Measurements from ENCODE around the gene ZNF574. TPM values are rescaled to one million over a fixed set of nuclear protein-coding genes. Genes with fewer than 3 reads are reported as not detected.

ZNF574 gene
- total and polyA plus RNA-seq, 2 experiments from 2014 or later, result 19.4 to 61.2 TPM

DNA sequence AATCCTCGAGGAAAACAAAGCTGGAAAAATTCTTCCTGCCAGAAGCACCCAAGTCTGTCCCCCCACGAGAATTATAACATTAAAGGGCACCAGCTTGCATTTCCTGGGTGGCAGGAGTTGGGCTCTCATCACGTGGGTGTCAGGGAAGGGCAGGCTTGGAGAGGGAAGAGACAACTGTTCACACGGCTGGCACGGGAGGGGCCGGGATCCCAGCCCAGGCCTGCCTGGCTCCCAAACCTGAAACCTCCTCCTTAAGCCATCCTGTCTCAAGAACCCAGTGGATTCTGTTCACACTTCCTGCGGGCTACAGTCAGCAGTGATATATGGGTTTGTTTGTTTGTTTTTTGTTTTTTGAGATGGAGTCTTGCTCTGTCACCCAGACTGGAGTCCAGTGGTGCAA lies 18.1 kb upstream of the ZNF574 start:
- no peaks in the 10 kb centered on the region for H3K79me2 ChIP-seq (replicated peaks; ENCODE audit: insufficient read depth)
- no peak for DNase-seq (ENCODE audit: low spot score)
- TF ChIP-seq POLR2AphosphoS5 (IDR thresholded peaks at IDR 0.05; ENCODE audit: low read depth), result no peak
- TF ChIP-seq, protein P1, sequence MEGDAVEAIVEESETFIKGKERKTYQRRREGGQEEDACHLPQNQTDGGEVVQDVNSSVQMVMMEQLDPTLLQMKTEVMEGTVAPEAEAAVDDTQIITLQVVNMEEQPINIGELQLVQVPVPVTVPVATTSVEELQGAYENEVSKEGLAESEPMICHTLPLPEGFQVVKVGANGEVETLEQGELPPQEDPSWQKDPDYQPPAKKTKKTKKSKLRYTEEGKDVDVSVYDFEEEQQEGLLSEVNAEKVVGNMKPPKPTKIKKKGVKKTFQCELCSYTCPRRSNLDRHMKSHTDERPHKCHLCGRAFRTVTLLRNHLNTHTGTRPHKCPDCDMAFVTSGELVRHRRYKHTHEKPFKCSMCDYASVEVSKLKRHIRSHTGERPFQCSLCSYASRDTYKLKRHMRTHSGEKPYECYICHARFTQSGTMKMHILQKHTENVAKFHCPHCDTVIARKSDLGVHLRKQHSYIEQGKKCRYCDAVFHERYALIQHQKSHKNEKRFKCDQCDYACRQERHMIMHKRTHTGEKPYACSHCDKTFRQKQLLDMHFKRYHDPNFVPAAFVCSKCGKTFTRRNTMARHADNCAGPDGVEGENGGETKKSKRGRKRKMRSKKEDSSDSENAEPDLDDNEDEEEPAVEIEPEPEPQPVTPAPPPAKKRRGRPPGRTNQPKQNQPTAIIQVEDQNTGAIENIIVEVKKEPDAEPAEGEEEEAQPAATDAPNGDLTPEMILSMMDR (conservative IDR thresholded peaks at IDR 0.05; ENCODE audit: low read depth in 2 of 2), result no peak
- TF ChIP-seq JUNB (IDR thresholded peaks at IDR 0.05; ENCODE audit: unreplicated experiment), result no peak
- TF ChIP-seq NANOG (IDR thresholded peaks at IDR 0.05; ENCODE audit: borderline replicate concordance), result no peak
- TF ChIP-seq, protein P2, sequence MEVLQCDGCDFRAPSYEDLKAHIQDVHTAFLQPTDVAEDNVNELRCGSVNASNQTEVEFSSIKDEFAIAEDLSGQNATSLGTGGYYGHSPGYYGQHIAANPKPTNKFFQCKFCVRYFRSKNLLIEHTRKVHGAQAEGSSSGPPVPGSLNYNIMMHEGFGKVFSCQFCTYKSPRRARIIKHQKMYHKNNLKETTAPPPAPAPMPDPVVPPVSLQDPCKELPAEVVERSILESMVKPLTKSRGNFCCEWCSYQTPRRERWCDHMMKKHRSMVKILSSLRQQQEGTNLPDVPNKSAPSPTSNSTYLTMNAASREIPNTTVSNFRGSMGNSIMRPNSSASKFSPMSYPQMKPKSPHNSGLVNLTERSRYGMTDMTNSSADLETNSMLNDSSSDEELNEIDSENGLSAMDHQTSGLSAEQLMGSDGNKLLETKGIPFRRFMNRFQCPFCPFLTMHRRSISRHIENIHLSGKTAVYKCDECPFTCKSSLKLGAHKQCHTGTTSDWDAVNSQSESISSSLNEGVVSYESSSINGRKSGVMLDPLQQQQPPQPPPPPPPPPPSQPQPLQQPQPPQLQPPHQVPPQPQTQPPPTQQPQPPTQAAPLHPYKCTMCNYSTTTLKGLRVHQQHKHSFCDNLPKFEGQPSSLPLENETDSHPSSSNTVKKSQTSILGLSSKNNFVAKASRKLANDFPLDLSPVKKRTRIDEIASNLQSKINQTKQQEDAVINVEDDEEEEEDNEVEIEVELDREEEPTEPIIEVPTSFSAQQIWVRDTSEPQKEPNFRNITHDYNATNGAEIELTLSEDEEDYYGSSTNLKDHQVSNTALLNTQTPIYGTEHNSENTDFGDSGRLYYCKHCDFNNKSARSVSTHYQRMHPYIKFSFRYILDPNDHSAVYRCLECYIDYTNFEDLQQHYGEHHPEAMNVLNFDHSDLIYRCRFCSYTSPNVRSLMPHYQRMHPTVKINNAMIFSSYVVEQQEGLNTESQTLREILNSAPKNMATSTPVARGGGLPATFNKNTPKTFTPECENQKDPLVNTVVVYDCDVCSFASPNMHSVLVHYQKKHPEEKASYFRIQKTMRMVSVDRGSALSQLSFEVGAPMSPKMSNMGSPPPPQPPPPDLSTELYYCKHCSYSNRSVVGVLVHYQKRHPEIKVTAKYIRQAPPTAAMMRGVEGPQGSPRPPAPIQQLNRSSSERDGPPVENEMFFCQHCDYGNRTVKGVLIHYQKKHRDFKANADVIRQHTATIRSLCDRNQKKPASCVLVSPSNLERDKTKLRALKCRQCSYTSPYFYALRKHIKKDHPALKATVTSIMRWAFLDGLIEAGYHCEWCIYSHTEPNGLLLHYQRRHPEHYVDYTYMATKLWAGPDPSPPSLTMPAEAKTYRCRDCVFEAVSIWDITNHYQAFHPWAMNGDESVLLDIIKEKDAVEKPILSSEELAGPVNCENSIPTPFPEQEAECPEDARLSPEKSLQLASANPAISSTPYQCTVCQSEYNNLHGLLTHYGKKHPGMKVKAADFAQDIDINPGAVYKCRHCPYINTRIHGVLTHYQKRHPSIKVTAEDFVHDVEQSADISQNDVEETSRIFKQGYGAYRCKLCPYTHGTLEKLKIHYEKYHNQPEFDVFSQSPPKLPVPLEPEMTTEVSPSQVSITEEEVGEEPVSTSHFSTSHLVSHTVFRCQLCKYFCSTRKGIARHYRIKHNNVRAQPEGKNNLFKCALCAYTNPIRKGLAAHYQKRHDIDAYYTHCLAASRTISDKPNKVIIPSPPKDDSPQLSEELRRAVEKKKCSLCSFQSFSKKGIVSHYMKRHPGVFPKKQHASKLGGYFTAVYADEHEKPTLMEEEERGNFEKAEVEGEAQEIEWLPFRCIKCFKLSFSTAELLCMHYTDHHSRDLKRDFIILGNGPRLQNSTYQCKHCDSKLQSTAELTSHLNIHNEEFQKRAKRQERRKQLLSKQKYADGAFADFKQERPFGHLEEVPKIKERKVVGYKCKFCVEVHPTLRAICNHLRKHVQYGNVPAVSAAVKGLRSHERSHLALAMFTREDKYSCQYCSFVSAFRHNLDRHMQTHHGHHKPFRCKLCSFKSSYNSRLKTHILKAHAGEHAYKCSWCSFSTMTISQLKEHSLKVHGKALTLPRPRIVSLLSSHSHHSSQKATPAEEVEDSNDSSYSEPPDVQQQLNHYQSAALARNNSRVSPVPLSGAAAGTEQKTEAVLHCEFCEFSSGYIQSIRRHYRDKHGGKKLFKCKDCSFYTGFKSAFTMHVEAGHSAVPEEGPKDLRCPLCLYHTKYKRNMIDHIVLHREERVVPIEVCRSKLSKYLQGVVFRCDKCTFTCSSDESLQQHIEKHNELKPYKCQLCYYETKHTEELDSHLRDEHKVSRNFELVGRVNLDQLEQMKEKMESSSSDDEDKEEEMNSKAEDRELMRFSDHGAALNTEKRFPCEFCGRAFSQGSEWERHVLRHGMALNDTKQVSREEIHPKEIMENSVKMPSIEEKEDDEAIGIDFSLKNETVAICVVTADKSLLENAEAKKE (CRISPR knock-in tag; IDR thresholded peaks at IDR 0.05), result no peak
- no peak for TF ChIP-seq CREB1 (CRISPR knock-in tag; IDR thresholded peaks at IDR 0.05; ENCODE audit: low read depth)
- no peak for TF ChIP-seq ZNF331 (CRISPR knock-in tag; IDR thresholded peaks at IDR 0.05; ENCODE audit: low read depth)
- no peak for TF ChIP-seq ZNF114 (CRISPR knock-in tag; IDR thresholded peaks at IDR 0.05)
- no peak for TF ChIP-seq EZH2 (IDR thresholded peaks at IDR 0.05; ENCODE audit: low read depth, unreplicated experiment)
- TF ChIP-seq EZH2phosphoT487 (IDR thresholded peaks at IDR 0.05; ENCODE audit: unreplicated experiment), result no peak
- TF ChIP-seq, protein P3, sequence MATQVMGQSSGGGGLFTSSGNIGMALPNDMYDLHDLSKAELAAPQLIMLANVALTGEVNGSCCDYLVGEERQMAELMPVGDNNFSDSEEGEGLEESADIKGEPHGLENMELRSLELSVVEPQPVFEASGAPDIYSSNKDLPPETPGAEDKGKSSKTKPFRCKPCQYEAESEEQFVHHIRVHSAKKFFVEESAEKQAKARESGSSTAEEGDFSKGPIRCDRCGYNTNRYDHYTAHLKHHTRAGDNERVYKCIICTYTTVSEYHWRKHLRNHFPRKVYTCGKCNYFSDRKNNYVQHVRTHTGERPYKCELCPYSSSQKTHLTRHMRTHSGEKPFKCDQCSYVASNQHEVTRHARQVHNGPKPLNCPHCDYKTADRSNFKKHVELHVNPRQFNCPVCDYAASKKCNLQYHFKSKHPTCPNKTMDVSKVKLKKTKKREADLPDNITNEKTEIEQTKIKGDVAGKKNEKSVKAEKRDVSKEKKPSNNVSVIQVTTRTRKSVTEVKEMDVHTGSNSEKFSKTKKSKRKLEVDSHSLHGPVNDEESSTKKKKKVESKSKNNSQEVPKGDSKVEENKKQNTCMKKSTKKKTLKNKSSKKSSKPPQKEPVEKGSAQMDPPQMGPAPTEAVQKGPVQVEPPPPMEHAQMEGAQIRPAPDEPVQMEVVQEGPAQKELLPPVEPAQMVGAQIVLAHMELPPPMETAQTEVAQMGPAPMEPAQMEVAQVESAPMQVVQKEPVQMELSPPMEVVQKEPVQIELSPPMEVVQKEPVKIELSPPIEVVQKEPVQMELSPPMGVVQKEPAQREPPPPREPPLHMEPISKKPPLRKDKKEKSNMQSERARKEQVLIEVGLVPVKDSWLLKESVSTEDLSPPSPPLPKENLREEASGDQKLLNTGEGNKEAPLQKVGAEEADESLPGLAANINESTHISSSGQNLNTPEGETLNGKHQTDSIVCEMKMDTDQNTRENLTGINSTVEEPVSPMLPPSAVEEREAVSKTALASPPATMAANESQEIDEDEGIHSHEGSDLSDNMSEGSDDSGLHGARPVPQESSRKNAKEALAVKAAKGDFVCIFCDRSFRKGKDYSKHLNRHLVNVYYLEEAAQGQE (IDR thresholded peaks at IDR 0.05; ENCODE audit: unreplicated experiment), result no peak
- TF ChIP-seq, protein P4, sequence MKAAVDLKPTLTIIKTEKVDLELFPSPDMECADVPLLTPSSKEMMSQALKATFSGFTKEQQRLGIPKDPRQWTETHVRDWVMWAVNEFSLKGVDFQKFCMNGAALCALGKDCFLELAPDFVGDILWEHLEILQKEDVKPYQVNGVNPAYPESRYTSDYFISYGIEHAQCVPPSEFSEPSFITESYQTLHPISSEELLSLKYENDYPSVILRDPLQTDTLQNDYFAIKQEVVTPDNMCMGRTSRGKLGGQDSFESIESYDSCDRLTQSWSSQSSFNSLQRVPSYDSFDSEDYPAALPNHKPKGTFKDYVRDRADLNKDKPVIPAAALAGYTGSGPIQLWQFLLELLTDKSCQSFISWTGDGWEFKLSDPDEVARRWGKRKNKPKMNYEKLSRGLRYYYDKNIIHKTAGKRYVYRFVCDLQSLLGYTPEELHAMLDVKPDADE (IDR thresholded peaks at IDR 0.05), result no peak
- TF ChIP-seq STAT1 (IDR thresholded peaks at IDR 0.05; ENCODE audit: unreplicated experiment), result no peak
- no peaks in the 10 kb centered on the region for H3F3A ChIP-seq (replicated peaks; ENCODE audit: low read depth)
- Mint-ChIP-seq H3K27ac (no peak overlapping the region), H3K27me3 (ENCODE audit: insufficient read depth, low read depth, poor library complexity) (peaks cover 11% of the 10 kb centered on the region), H3K36me3 (ENCODE audit: low read depth) (peaks cover 80% of the 10 kb centered on the region), H3K4me1 (no peaks in the 10 kb centered on the region), H3K9me3 (no peaks in the 10 kb centered on the region; the same call in 2 of the 3 replicates), H3K4me3 (no peak overlapping the region)
- H2AFZ ChIP-seq, result no peak overlapping the region
- no peaks in the 10 kb centered on the region for H3K4me1 ChIP-seq (ENCODE audit: insufficient read depth)
- peaks cover 8% of the 10 kb centered on the region for H3K36me3 ChIP-seq (ENCODE audit: insufficient read depth)
- H3K27me3 ChIP-seq (ENCODE audit: insufficient read depth), result no peaks in the 10 kb centered on the region
- no peak overlapping the region for H3K4me3 ChIP-seq
- H3K9me2 ChIP-seq (ENCODE audit: insufficient read depth), result no peaks in the 10 kb centered on the region
- no peak overlapping the region for H3K4me2 ChIP-seq
- no peak overlapping the region for H3K27ac ChIP-seq (ENCODE audit: low read depth)
- H4K20me1 ChIP-seq (replicated peaks; ENCODE audit: insufficient read depth), result peaks cover 4% of the 10 kb centered on the region; the same call in 1 of the 2 replicates
- ATAC-seq, result no peak
